ENCODE measurements around the gene SEMA5A.

The SEMA5A gene

DNA sequence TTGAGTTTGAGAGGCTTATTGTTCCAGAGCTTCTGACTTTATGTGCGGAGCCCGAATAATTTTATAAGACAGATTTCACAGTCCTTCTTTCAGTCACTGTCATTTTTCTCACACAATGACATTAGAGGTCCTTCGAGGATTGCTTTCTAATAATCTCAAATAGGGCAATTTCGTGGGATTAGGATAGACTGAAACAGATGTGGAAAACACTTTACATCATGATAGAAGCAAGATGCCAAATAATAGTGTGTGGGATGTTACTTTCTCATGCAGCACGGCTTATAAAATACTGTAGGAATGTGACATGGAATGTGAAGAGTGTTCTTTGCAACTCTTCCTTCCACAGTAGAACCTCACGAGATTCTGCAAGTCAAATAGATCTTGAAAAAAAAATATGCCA lies 451.3 kb downstream of the SEMA5A start:
- in situ Hi-C loops (cut with MboI; ENCODE audit: low sequenced_read_pairs), result no loop called here

DNA sequence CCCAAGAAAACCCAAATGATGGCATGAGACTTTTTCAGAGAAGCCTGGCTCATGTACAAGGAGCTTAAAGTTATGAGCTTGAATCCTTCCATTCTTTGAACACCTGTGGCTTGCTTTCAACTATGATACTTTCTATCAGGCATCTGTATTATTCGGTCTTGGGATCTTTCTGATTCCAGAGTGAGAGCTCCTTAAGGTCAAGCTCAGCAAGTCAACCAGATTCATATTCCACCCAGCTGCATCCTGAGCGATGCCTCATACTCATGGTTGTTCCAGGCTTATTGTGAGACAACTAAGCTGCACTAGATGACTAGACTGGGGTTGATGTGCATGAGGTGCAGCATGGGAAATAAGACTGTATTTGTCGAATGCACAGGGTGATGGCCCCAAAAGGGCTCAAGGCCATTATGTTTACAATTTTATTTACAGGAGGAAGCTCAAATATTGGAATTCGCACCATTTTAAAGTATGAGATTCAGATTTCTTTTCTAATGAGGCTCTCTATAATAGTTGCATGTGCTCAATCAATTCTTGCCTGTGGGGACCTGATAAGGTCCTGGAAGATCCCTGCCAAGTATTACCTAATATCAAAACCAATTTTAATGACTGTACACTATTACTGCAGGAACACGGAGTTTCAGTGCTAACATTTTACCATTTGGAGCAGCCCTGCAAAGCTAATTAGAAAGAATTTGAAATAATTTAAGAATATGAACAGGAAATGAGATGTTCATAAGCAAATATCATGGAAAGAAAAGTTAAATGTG lies 453.8 kb downstream of the SEMA5A start:
- in situ Hi-C loops (cut with MboI; ENCODE audit: low sequenced_read_pairs), result no loop called here

DNA sequence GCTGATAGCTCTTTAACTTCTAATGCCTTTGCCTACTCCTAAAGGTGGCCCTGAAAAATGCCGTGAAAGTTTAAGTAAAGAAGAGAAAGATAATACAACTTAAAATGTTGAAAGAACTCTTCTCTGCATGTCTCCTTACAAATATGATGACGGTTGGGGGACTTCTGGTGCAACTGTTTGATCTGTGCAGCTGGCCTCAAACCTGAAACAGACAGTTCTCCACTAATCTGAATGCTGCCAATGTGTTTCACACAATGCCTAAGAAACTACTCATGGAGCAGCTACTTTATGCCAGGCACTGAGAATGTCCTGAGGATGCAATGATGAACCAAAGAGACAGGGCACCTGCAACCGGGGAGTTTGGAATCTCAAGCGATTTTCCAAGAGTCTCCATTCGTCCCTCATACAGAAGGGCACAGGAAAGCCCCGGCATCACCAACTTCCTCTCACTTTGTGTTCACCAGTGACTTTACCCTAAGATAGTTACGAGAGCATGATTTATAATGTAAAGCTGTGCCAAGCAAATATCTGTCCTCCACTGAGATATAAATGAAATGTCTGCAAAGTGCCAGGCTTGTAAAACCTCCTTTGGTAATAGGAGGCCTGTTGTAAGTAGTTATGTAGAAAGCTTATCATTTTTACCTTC lies 455.4 kb downstream of the SEMA5A start:
- in situ Hi-C loops (cut with MboI; ENCODE audit: low sequenced_read_pairs), result no loop called here

DNA sequence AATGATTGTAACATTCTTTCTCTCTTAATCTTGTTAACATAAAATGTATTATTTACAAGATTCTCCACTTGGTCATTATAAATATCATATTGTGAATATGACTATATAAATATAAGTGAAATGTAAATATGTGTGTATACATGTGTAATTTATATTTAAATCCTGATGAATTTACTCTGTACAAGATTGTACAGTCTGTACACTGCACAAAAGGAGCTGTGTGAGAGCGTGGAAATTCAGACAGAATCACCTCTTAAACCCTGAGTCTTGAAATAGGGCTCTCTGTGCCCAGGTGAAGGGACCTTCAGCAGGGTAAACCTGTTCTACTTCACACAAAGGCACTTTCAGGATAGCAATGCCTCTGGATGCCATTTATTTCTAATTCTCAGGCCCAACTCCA lies 456.0 kb downstream of the SEMA5A start:
- in situ Hi-C loops (cut with MboI; ENCODE audit: low sequenced_read_pairs), result no loop called here

DNA sequence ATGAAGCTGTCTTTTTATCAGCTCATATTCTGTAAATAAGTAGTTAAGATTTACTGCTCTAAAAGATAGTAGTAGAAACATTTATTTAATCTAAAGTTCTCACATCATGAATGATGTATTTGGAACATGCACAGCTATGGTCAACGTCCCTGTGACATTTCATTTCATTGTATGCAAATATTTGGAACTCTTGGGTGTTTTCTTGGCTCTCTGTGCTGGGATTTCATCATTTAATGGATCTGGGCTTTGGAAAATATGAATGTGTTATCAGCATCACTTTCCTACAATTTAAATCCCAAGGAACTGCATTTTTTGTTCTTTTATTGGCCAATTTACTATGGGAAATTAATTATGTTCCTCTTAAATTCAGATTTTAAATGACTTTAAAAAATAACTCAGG lies 462.9 kb downstream of the SEMA5A start:
- in situ Hi-C loops (cut with MboI; ENCODE audit: low sequenced_read_pairs), result no loop called here

DNA sequence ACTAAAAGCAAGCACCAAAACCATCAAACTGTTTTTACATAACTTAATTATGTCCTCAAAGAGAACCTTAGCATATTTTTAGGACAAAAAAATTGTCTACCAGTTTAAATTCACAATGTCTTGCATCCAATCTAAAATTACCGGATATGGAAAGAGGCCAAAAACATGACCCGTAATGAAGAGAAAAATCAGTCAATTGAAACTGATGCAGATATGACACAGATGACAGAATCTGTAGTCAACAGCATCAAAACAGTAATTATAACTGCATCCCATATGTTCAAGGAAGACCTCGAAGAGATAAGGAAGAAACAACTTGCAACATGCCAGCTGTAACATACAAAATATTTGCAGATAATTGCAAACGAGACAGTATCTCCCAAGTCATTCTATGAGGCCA lies 473.2 kb downstream of the SEMA5A start:
- in situ Hi-C loops (cut with MboI; ENCODE audit: low sequenced_read_pairs), result no loop called here

DNA sequence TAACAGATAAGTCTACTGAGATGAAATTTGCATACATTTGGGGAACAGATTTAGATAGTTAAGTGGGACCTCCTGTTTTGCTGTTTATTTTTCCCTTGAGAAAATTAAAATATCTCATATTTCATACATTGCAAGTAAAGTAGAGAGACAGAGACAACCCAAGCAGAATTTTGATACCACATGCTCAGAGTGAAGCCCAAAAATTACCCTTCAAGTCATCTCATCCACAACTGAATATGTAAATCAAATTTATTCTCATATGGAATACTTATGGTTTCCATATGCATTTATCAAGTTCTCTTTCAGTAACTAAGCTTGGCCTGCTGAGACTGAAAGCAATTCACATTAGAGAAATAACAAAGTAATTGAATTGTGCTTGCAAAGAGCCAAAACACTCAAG lies 474.4 kb downstream of the SEMA5A start:
- in situ Hi-C loops (cut with MboI; ENCODE audit: low sequenced_read_pairs), result no loop called here

DNA sequence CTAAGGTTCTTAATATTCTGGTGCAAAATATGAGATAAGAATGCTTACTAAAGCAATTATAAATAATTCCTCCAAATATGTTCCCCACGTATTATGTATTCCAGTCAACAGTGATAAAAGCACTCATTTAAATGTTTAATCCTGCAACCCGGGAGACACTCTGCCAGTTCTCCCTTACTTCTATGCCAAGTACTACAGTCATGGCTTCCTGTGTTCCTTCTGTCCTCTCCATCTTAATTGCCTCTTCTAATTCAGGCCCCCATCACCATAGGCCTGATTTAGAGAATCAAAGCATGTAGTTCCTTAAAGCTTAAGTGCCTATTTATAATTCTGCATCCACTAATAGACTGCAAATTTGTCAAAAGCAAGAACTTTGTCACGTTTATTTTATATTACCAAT lies 474.8 kb downstream of the SEMA5A start:
- in situ Hi-C loops (cut with MboI; ENCODE audit: low sequenced_read_pairs), result no loop called here

DNA sequence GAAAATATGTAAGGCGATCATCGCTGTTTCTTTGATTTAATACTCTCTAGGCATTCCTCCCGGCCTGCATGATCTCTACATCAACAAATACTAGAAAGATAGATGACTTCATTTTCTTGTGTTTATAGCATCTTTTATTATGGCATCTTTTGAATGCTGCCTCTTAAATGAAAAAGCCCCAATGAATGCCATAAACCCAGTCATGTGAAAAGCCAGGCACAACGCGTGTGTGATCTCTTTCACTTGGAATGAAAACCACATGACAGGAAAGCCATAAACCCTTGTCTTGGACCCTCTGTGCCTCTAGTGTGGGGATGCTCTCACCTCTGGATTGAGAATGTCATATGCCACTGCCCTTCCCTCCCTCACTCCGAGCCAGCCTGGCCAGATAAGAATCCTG lies 476.2 kb downstream of the SEMA5A start:
- in situ Hi-C loops (cut with MboI; ENCODE audit: low sequenced_read_pairs), result no loop called here

DNA sequence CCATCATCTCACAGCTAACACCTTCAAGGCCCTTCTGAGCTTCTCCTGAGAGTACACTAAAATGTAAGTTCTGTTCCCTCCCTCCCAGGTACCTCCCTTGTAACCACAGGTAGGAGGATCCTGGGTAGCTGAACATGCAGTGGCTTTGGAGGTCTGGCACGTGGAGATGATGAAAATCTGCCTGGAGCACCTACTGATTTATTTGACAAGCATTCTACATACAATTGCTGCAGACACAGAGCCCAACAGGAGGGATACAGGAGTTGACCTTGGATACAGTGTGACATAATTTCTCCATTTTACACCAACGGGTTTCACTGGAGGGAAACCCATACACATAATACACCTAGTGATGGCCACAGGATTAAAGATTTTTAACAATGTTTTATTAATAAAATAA lies 478.7 kb downstream of the SEMA5A start:
- in situ Hi-C loops (cut with MboI; ENCODE audit: low sequenced_read_pairs), result no loop called here

DNA sequence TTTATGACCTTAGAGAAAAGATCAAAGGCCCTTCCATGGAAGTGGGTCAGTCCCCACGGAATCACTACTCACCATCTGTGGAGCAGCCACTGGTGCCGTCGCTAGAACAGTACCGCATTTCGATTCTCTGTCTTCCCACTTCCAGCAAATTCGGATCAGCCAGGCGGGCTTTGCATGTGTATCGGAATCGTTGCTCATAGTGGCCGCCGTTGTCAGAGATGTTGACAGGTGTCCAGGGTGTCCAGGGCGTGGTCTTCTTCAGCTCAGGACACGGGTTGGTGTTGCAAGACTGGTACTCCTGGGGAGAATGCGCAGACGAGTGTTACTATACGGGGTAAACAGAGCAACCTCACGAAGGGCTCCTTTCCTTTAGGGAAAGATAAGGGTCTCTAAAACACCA lies 479.5 kb downstream of the SEMA5A start:
- in situ Hi-C loops (cut with MboI; ENCODE audit: low sequenced_read_pairs), result no loop called here

DNA sequence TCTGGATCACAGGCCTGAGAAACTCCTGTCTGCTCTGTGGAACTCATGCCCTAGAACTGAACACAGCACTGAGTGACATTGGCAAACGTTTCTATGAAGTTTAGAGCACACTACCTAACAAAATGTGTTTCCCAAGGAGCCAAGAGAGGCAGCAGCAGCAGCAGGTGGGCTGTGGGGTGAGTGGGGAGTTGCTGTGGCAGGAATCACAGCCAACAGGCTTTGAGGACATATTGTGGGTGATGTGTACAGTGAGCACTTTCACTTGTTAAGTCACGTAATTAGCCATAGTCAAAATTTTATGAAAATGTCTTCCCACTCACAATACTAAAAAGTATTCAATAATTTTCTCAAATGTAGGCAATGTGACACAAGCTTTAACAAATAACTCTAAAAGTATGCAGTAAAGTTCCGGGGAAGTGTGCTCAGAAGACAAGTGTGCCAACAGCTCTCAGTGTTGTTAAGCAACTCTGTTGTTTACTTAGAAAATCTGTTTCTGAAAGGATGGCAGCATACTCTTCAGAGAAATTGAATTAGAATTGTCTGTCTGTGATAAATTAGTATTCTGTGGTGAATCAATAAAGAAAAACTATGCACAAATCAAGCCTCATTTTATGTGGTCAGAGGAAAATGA lies 482.1 kb downstream of the SEMA5A start:
- in situ Hi-C loops (cut with MboI; ENCODE audit: low sequenced_read_pairs), result no loop called here

DNA sequence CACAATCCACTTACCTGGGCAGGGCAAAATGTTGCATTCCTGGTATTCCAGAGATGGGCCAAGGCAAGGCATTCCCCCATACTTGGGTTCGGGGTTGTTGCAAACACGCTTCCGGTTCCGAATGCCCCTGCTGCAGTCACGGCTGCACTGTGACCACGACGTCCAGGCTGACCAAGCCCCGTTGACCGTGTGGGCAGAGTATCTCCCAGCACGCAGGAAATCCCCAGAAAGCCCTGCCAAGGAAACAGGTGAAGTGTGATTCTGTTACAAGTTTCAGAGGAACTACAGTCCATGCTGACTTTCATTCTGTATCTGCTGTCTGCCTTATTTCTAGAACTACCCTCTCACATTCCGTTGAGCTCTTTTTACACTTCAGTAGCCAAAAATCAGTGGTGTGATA lies 483.0 kb downstream of the SEMA5A start:
- in situ Hi-C loops (cut with MboI; ENCODE audit: low sequenced_read_pairs), result no loop called here

DNA sequence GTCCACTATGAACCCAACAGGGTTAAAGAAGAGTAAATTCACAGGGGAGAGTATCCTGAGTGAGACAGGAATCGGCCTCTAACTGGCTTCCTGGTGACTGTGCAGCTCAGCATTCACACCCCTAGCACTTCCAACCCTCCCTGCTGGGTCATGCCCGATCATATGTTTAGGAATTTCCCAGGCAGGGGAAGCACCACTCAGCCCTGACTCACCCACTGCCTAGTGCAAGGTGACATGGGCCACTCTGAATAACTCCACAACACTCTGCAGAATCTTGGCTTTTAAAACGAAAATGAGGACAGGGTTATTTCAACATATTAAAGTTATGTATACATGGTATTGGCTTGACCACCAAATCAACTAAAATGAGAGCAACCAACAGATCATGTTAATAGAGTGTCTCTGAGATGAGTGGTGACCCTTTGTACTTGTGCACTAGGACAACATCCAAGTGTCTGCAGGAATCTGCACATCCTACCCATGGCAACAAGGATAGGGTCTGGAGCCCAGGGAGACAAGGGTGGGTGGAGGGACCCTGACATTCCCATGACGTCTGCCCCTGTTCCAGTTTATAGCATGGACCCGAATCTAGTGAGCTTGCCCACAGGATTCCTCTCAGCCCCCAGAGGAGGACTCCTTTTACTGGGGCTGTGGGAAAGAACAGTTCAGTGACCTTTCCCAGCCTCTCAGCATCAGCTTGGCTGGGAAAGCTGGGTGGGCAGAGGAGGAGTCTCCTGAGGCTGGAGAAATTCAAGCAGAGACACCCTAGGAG lies 485.8 kb downstream of the SEMA5A start:
- in situ Hi-C loops (cut with MboI; ENCODE audit: low sequenced_read_pairs), result no loop called here

DNA sequence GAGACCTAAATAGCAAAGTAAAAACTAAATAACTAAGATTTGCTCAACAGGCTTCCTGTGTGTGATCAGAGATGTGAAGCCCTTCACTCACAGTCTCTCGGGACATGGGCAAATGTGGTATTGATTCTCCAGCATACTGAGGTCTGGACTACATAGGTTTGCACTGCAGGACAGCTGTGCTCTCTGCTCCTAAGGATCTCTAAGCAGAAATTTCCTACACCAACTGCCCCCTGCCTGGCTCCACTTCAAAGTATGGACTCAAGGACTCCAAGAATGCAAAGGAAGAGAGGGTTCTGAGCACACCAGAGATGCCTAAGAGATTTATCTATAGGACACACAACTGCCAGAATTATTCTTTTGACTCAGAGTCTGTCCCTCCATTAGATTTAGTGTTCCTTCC lies 487.2 kb downstream of the SEMA5A start:
- in situ Hi-C loops (cut with MboI; ENCODE audit: low sequenced_read_pairs), result no loop called here

DNA sequence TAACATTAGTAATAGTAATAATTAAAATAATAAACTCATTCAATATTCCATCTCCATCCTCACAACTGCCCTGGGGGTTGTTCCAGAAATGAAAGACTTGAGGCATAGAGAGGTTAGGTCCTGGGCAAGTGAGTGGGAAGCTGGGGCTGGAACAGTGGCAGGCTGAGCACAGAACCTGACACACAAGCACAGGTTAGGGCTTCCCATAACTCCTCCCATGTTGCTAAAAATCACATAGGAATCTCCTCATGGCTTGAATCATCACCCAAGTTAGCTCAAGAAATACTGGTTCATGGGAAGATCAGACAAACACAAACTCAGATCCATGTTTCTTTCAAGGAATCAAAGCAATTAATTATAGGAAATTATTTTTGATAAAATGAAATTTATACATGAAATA lies 487.7 kb downstream of the SEMA5A start:
- in situ Hi-C loops (cut with MboI; ENCODE audit: low sequenced_read_pairs), result no loop called here

DNA sequence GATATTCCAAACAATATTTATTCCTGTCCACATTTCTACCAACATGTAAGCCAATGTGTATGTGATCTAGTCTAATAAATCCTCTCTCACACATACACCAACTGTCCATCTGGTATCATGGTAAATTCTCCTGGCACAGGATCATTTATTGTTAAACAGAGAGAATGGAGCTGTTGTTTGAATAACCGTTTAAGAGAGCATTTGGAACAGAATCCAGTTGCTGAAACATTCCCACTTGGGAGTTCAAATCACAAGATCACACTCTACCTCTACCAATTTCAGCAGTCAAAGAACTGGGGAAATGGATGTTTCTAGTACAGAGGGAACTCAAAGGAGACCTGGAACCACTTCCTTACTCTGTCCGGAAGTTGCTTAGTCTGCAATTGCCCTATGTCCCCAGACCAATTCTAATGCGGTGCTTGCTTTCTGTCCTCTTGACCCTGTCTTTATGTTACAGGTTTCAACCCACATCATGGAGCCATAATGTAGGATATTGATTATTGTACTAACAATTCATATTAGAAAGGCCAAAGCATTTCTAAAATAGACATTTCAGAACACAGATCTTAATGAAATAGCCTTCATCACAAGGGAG lies 488.4 kb downstream of the SEMA5A start:
- in situ Hi-C loops (cut with MboI; ENCODE audit: low sequenced_read_pairs), result no loop called here

DNA sequence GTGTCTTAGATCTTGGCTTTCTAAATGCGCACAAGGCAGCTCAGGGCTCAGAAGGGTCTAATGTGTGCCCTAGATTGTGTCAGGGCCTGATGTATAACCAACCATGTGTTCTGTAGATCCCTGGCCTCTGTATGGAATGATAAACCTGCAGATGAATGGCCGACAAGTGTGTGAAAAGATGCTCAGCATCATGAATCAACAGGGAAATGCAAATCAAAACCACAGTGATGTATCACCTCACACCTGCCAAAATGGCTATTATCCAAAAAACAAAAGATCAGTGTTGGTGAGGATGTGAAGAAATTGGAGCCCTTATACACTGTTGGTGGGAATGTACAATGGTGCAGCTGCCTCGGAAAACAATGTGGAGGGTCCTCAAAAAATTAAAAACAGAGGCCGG lies 489.8 kb downstream of the SEMA5A start:
- in situ Hi-C loops (cut with MboI; ENCODE audit: low sequenced_read_pairs), result no loop called here

DNA sequence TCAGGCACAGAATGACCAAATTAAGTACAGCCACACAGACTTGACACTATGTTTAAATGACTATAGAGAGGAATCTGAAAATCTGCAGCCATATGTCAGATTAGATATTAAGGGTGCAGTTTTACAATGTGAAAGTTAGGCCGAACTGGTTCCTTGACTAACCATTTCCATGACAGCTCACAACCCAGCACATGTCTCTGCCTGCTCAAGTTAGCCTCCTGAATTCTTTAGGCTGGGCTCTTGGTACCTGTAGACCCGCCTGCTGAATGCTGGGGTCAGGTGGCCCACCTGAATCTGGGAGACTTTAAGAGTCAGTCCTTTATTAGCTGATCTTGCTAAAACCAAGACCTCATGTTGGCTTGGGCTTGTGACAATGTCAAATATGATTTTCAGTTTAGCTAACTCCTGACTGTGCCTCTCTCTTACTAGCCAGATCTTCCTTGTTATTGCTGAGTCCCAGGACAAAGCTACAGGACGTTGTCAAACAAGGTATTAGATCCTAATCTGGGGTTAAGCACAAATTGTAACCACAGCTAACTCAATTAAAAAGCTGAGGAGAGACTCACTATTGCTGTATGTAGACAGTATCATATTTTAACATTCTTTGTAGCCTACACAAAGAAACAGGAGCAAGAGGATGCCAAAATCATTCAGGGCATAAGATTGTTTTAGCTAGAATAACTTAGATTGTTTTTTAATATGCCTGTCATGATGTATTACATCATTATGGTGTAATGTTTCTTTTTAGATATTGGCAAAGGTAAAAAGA lies 490.9 kb downstream of the SEMA5A start:
- in situ Hi-C loops (cut with MboI; ENCODE audit: low sequenced_read_pairs), result no loop called here

DNA sequence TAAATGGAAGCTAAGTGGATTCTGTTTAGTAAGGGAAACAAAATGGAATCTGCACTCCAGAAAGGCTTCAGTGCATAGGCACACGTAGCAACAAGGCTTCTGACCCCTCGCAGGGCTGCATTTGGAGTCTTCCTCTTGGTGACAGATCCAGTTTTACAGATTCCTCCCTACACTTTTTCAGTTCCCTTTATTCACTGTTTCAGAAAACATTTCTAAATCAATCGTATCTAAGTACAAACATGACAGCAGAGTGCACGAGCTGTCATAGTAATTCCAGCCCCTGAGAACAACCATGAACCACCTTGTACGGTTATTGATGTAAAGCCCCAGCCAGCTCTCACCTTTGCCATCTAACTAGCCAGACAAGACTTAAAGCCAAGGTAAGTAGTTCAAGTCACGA lies 491.6 kb downstream of the SEMA5A start:
- in situ Hi-C loops (cut with MboI; ENCODE audit: low sequenced_read_pairs), result no loop called here

Measured in HL-60/S4 treated with phorbol 12-myristate 13-acetate at 8.2 ng/mL for 4 days and 3 days (cell line).